ENCODE measurements around the gene KIF26B.

Gene KIF26B

GRCh38 chr1:245285168-245285567 lies 130.4 kb downstream of the KIF26B start:
- H3K4me1 Mint-ChIP-seq, result no peaks in the 10 kb centered on the region
- no peaks in the 10 kb centered on the region for H3K27me3 Mint-ChIP-seq
- H3K4me3 Mint-ChIP-seq, result no peak overlapping the region
- no peak overlapping the region for H3K27ac Mint-ChIP-seq
- H3K36me3 Mint-ChIP-seq, result no peaks in the 10 kb centered on the region
- no peaks in the 10 kb centered on the region for H3K9me3 Mint-ChIP-seq

GRCh38 chr1:245288796-245289195 lies 134.0 kb downstream of the KIF26B start:
- Mint-ChIP-seq H3K9me3 (no peaks in the 10 kb centered on the region), H3K4me3 (no peak overlapping the region), H3K36me3 (no peaks in the 10 kb centered on the region), H3K27ac (no peak overlapping the region), H3K4me1 (no peaks in the 10 kb centered on the region), H3K27me3 (no peaks in the 10 kb centered on the region)

GRCh38 chr1:245290836-245291235 lies 136.1 kb downstream of the KIF26B start:
- no peak overlapping the region for H3K27ac Mint-ChIP-seq
- no peaks in the 10 kb centered on the region for H3K4me1 Mint-ChIP-seq
- H3K27me3 Mint-ChIP-seq, result peaks cover 2% of the 10 kb centered on the region
- H3K9me3 Mint-ChIP-seq, result no peaks in the 10 kb centered on the region
- no peak overlapping the region for H3K4me3 Mint-ChIP-seq
- H3K36me3 Mint-ChIP-seq, result no peaks in the 10 kb centered on the region

GRCh38 chr1:245291351-245291750 lies 136.6 kb downstream of the KIF26B start:
- H3K4me3 Mint-ChIP-seq, result no peak overlapping the region
- no peak overlapping the region for H3K27ac Mint-ChIP-seq
- peaks cover 2% of the 10 kb centered on the region for H3K27me3 Mint-ChIP-seq
- no peaks in the 10 kb centered on the region for H3K4me1 Mint-ChIP-seq
- H3K9me3 Mint-ChIP-seq, result no peaks in the 10 kb centered on the region
- no peaks in the 10 kb centered on the region for H3K36me3 Mint-ChIP-seq

- no peaks in the 10 kb centered on the region for H3K9me3 Mint-ChIP-seq
- no peaks in the 10 kb centered on the region for H3K36me3 Mint-ChIP-seq
- no peak overlapping the region for H3K27ac Mint-ChIP-seq
- H3K4me3 Mint-ChIP-seq, result no peak overlapping the region
- H3K27me3 Mint-ChIP-seq, result peaks cover 2% of the 10 kb centered on the region
- H3K4me1 Mint-ChIP-seq, result no peaks in the 10 kb centered on the region
Measured at GRCh38 chr1:245292141-245292540, 137.4 kb downstream of the KIF26B start.

GRCh38 chr1:245292553-245292952 lies 137.8 kb downstream of the KIF26B start:
- H3K9me3 Mint-ChIP-seq, result no peaks in the 10 kb centered on the region
- H3K4me3 Mint-ChIP-seq, result no peak overlapping the region
- no peaks in the 10 kb centered on the region for H3K4me1 Mint-ChIP-seq
- H3K36me3 Mint-ChIP-seq, result no peaks in the 10 kb centered on the region
- no peak overlapping the region for H3K27ac Mint-ChIP-seq
- H3K27me3 Mint-ChIP-seq, result peaks cover 2% of the 10 kb centered on the region

- Mint-ChIP-seq H3K9me3 (no peaks in the 10 kb centered on the region), H3K27me3 (peaks cover 2% of the 10 kb centered on the region), H3K4me3 (no peak overlapping the region), H3K36me3 (no peaks in the 10 kb centered on the region), H3K27ac (no peak overlapping the region), H3K4me1 (no peaks in the 10 kb centered on the region)
Measured at GRCh38 chr1:245294020-245294419, 139.2 kb downstream of the KIF26B start.

GRCh38 chr1:245298781-245299180 lies 144.0 kb downstream of the KIF26B start:
- Mint-ChIP-seq H3K4me3 (no peak overlapping the region), H3K4me1 (no peaks in the 10 kb centered on the region), H3K9me3 (no peaks in the 10 kb centered on the region)

GRCh38 chr1:245301162-245301580 lies 146.4 kb downstream of the KIF26B start:
- Mint-ChIP-seq H3K27ac (no peak overlapping the region), H3K27me3 (peaks cover 5% of the 10 kb centered on the region), H3K4me3 (no peak overlapping the region), H3K9me3 (no peaks in the 10 kb centered on the region), H3K4me1 (no peaks in the 10 kb centered on the region), H3K36me3 (no peaks in the 10 kb centered on the region)

More at GRCh38 chr1:245298781-245299180, 144.0 kb downstream of the KIF26B start:
- peaks cover 5% of the 10 kb centered on the region for H3K27me3 Mint-ChIP-seq
- no peak overlapping the region for H3K27ac Mint-ChIP-seq
- H3K36me3 Mint-ChIP-seq, result no peaks in the 10 kb centered on the region

- Mint-ChIP-seq H3K27me3 (peaks cover 5% of the 10 kb centered on the region), H3K9me3 (no peaks in the 10 kb centered on the region), H3K4me1 (no peaks in the 10 kb centered on the region), H3K4me3 (no peak overlapping the region), H3K27ac (no peak overlapping the region), H3K36me3 (no peaks in the 10 kb centered on the region)
Measured at GRCh38 chr1:245301921-245302320, 147.1 kb downstream of the KIF26B start.

GRCh38 chr1:245304698-245305097 lies 149.9 kb downstream of the KIF26B start:
- Mint-ChIP-seq H3K36me3 (no peaks in the 10 kb centered on the region), H3K4me3 (no peak overlapping the region), H3K27me3 (peaks cover 5% of the 10 kb centered on the region), H3K9me3 (no peaks in the 10 kb centered on the region), H3K27ac (no peak overlapping the region), H3K4me1 (no peaks in the 10 kb centered on the region)

- H3K4me1 Mint-ChIP-seq, result peaks cover 9% of the 10 kb centered on the region
- no peak overlapping the region for H3K4me3 Mint-ChIP-seq
- H3K9me3 Mint-ChIP-seq, result no peaks in the 10 kb centered on the region
- no peak overlapping the region for H3K27ac Mint-ChIP-seq
- no peaks in the 10 kb centered on the region for H3K36me3 Mint-ChIP-seq
- H3K27me3 Mint-ChIP-seq, result peaks cover 5% of the 10 kb centered on the region
Measured at GRCh38 chr1:245306020-245306419, 151.2 kb downstream of the KIF26B start.

- H3K27ac Mint-ChIP-seq, result no peak overlapping the region
- H3K9me3 Mint-ChIP-seq, result no peaks in the 10 kb centered on the region
- H3K4me3 Mint-ChIP-seq, result no peak overlapping the region
- peaks cover 3% of the 10 kb centered on the region for H3K27me3 Mint-ChIP-seq
- H3K4me1 Mint-ChIP-seq, result peaks cover 11% of the 10 kb centered on the region
- no peaks in the 10 kb centered on the region for H3K36me3 Mint-ChIP-seq
Measured at GRCh38 chr1:245306628-245307410, 152.0 kb downstream of the KIF26B start.

- no peaks in the 10 kb centered on the region for H3K36me3 Mint-ChIP-seq
- H3K27ac Mint-ChIP-seq, result no peak overlapping the region
- no peaks in the 10 kb centered on the region for H3K9me3 Mint-ChIP-seq
- peak overlapping the region; percentile 67 for H3K4me3 Mint-ChIP-seq
- H3K27me3 Mint-ChIP-seq, result peaks cover 4% of the 10 kb centered on the region
- H3K4me1 Mint-ChIP-seq, result peaks cover 11% of the 10 kb centered on the region
Measured at GRCh38 chr1:245310571-245311531, 156.1 kb downstream of the KIF26B start.

- Mint-ChIP-seq H3K36me3 (no peaks in the 10 kb centered on the region), H3K9me3 (no peaks in the 10 kb centered on the region), H3K4me3 (no peak overlapping the region), H3K4me1 (peaks cover 11% of the 10 kb centered on the region), H3K27ac (no peak overlapping the region), H3K27me3 (peaks cover 2% of the 10 kb centered on the region)
Measured at GRCh38 chr1:245311887-245312536, 157.2 kb downstream of the KIF26B start.

Measured in activated naive CD4-positive, alpha-beta T cell treated with anti-CD3 and anti-CD28 coated beads, Interleukin-2, amount 50 U/mL, for 24 hours (primary cell).